Stimulated activated CD4-positive, alpha-beta T cell treated with anti-CD3 and anti-CD28 coated beads, Interleukin-1b, Interleukin-23, amount 100 ng/mL, for 48 hours (primary cell): ENCODE results near the gene ACRV1.
"Not testable (repeated sequence)": the region's sequence is repeated elsewhere in the genome, so short reads cannot be mapped to it uniquely, and the experiment has no call there.

ENCODE experiments used
- DNase-seq: peaks from one replicate; pipeline ENCODE4 v3.0.0-alpha.2; 2020

ACRV1 gene, protein sequence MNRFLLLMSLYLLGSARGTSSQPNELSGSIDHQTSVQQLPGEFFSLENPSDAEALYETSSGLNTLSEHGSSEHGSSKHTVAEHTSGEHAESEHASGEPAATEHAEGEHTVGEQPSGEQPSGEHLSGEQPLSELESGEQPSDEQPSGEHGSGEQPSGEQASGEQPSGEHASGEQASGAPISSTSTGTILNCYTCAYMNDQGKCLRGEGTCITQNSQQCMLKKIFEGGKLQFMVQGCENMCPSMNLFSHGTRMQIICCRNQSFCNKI

GRCh38 chr11:125680747-125681146 lies at the start of gene ACRV1:
ACRV1 (minus strand) TSS chr11:125680847; CDS start chr11:125680780, 67 bp downstream.
- DNase-seq = no peak

GRCh38 chr11:125728969-125729368 lies 48.3 kb upstream of the ACRV1 start:
- no peak for DNase-seq

DNA sequence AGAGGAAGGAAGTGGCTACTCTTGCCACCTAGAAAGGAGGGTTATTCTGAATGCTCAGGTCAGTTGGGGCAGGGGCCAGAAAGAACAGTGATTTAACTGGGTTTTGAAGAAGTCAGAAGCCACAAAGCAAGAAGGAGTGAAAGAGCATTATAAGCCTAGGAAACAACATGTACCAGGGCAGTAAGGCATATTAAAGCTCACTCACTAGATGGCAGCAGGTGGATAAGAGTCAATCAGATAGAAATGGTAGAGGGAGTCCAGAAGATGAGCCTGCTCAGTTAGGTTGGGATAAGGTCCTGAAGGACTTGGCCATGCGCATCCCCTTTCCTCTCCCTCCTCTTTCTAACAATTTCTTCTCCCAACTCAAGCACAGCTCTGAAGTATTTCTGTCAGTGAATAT lies 43.5 kb upstream of the ACRV1 start:
- DNase-seq = no peak

- no peak for DNase-seq
These were observed 40.1 kb upstream of the ACRV1 start for GRCh38 chr11:125720781-125721180.

DNA sequence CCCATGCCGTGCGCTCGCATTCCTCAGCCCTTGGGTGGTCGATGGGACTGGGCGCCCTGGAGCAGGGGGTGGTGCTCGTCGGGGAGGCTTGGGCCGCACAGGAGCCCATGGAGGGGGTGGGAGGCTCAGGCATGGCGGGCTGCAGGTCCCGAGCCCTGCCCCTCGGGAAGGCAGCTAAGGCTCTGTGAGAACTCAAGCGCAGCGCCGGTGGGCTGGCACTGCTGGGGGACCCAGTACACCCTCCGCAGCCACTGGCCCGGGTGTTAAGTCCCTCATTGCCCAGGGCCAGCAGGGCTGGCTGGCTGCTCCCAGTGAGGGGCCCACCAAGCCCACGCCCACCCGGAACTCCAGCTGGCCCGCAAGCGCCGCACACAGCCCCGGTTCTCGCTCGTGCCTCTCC lies 24.0 kb upstream of the ACRV1 start:
- DNase-seq = not testable (repeated sequence)

DNA sequence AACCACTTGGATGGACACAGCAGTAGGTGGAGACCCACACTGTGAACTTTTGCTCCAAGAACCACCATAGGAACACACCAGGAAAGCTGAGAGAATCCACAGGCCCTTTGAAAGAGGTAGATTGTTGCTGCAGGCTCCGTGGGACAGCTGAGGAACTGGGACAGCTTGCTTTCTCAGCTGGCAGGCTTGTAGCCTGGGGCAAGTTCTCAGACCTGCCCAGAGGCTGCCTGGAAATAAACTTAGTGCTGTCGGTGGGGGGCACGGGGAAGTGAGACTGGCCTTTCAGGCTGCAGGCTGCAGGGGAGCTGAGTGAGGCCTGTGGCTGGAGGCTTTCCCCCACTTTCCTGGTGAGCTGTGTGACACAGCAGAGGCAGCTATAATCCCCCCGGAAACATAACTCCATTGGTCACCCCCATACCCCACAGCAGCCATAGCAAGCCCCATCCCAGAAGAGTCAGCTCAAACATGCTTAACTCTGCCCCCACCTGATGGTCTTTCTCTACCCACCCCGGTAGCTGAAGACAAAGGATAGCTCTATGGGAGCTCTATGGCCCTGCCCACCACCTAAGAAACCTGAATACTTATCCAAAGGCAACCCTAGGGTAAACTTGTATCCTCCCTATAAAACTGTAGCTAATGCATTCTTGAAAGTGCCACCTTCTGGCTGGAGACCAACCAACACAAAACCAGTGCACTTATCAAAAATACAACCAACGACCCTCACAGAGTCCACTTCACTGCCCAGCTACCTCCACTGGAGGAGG lies 21.4 kb upstream of the ACRV1 start:
- DNase-seq = no peak

DNA sequence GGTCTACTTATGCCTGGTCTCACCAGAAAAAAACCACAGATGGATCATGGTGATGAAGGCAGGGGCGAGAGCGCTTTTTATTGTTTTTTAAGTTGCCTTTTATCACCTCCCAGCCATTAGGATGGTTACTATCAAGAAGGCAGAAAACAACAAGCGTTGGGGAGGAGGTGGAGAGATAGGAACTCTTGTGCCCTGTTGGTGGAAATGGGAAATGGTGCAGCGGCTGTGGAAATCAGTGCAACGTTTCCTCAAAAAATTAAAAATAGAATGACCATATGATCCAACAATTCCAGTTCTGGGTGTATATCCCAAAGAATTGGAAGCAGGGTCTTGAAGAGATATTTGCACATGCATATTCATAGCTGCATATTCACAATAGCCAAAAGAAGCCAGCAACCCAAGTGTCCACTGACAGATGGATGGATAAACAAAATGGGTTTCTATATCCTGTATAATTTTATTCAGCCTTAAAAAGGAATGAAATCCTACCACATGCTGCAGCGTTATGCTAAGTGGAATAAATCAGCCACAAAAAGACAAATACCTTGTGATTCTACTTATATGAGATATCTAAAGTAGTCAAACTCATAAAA lies 20.5 kb upstream of the ACRV1 start:
- DNase-seq = no peak

GRCh38 chr11:125694951-125695350 lies 14.3 kb upstream of the ACRV1 start:
- DNase-seq = no peak

- no peak for DNase-seq
These were observed 12.2 kb upstream of the ACRV1 start for GRCh38 chr11:125692887-125693286.

DNA sequence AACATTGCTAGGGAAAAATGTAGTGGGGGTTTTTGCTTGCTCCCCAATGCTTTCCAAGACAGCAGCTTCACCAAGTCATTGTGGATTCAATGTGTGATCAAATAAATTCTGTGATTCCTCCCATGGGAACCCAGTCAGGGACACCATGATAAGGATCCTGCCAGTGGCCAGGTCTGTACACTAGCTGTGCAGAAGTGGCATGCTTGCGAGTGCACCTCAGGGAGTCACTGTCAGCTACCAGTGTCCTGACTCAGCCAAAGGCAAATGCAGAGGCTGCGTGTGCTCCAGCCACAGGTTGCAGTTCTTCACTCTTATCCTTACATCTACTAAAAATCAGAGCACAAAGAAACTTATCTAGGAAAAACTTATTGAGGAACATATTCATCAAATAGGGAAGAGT lies 9.4 kb upstream of the ACRV1 start:
- no peak for DNase-seq

GRCh38 chr11:125689274-125689859 lies 8.7 kb upstream of the ACRV1 start:
- no peak for DNase-seq

GRCh38 chr11:125688632-125689031 lies 8.0 kb upstream of the ACRV1 start:
- no peak for DNase-seq

- no peak for DNase-seq
These were observed 7.4 kb upstream of the ACRV1 start for GRCh38 chr11:125688066-125688465.

DNA sequence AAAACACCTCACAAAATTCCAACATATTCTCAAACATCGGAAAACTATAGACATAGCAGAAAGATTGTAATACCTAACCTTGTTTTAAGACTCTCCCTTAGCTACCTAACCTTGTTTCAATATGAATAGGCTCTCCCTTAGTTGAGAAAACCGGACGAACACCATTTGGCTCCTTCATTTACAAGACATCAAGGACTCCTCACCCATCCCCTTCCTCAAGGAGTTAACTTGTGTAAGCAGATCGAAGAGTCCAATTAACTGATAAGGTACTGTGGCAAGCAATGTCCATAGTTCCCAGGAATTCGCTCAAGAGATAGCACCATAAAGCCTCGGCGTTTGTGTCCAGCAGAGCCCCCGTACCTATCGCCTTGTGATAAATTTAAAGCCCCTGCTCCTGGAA lies 4.6 kb upstream of the ACRV1 start:
- DNase-seq = no peak

DNA sequence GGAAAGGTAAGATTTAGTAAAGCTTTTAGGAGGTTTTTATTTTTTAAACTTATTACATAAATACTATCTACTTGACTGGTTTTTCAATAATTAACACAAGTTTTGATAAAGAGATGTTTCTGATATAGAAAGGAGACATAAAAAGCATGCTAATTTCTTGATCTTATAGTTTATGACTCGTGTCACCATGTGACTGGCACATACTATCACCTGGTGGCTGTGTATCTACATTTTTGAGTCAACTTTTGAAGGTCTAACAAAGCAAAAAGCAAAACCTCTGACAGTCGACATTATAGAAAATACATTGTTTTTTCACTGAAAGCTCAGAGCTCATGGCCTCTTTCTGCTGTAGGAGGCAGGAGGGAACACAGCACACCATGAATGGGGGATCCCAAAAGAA lies 810 bp downstream of the ACRV1 start:
- DNase-seq = no peak

GRCh38 chr11:125679397-125679796 lies 1.2 kb downstream of the ACRV1 start:
- no peak for DNase-seq

DNA sequence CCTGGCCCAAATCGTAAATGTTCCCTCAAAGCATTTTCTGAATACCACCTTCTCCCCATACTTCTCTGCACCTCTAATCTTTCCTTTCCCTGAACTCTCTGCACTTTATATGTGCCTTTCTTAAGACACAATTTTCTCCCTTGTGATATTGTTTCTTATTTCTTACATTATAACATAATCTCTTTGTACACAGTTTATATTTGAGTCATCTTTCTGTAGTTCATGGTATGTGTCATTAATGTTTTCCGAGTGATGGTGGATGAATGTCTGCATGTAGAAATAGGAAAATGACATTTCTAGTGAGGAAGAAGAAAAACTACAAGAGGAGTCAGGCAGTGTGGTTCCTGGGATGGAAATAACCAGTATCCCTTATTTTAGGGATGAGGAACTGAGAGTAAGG lies 5.5 kb downstream of the ACRV1 start:
- no peak for DNase-seq

- DNase-seq = no peak
These were observed 6.4 kb downstream of the ACRV1 start for GRCh38 chr11:125674210-125674609.

DNA sequence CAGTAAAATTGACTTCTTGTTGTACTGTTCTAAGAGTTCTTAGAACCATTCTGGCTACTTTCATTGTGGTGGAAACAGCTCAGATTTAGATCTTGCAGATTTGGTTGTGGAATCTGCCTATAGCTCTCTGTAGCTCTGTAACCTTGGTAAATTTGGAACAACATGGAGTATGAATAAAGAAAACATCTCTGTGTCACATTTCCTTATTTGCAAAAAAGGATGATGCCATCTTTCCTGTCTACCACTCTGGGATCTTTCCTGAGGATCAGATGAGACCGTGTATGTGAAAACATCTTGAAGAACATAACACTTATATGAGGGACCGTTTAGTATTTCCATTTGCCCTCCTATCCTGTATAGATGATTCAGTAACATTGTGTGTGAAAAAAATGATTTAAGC lies 9.1 kb downstream of the ACRV1 start:
- DNase-seq = no peak

GRCh38 chr11:125670172-125670571 lies 10.5 kb downstream of the ACRV1 start:
- no peak for DNase-seq

DNA sequence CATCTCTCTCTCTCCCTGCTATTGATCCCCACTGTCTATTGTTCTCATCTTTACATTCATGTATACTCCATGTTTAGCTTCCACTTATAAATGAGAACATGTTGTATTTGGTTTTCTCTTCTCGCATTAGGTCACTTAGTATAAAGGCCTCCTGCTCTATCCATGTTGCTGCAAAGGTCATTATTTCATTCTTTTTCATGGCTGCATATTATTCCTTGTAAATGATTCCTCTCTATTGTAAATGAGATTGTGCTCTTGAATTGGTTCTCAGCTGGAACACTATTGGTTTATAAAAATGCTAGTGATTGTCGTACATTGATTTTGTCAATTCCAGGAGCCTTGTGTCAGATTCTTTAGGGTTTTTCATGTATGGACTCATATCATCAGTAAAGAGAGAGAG lies 13.5 kb downstream of the ACRV1 start:
- DNase-seq = no peak

DNA sequence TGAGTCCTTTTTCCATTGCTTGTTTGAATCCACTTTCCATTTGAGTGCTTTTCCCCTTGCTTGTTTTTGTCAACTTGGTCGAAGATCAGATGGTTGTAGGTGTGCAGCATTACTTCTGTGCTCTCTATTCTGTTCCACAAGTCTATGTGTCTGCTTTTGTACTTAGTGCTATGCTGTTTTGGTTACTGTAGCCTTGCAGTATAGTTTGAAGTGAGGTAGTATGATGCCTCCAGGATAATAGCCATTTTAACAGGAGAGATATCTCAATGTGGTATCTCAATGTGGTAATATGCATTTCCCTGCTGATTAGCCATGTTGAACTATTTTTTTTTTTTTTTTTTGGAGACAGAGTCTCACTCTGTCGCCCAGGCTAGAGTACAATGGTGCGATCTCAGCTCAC lies 16.7 kb downstream of the ACRV1 start:
- no peak for DNase-seq

- no peak for DNase-seq
These were observed 18.0 kb downstream of the ACRV1 start for GRCh38 chr11:125662689-125663088.
